Sigmoid colon (tissue), 7 donors: ENCODE measurements around the gene HTR6. TPM values are rescaled to one million over a fixed set of nuclear protein-coding genes. Genes with fewer than 3 reads are reported as not detected.

Experiments
- polyA plus RNA-seq, 3 donors: library from polyadenylated mRNA; stranded (reverse); fragments of 200-250 nt; gene quantifications; one replicate each; pipeline ENCODE4 v1.2.3, GENCODE V29; 2013
- total RNA-seq, 4 donors: library from RNA; depleted of rRNA; stranded (reverse); fragments of >200 nt; gene quantifications; one replicate each; pipeline ENCODE4 v1.1.0, GENCODE V29; 2016
- donor health status: healthy with polysubstance abuse.
- donor health status: Bipolar disorder and iron deficiency.
- donor health status: healthy.

The HTR6 gene
- total and polyA plus RNA-seq, 7 donors, result 0.15 TPM; not detected in 6

Other genes starting within 250 kb of the HTR6 start
- 100 to 1,000 TPM; 128 to 214 (median 145) TPM for gene CAPZB, start 179.3 kb upstream of the HTR6 start, total RNA-seq
- 100 to 1,000 TPM; 372 to 454 (median 393) TPM for gene CAPZB, start 179.3 kb upstream of the HTR6 start, polyA plus RNA-seq
- 100 to 1,000 TPM in 2 of 4 donors, 10 to 100 TPM in 2; 64.1 to 128 (median 87.6) TPM for gene NBL1, start 20.6 kb upstream of the HTR6 start, total RNA-seq
- 100 to 1,000 TPM; 245 to 394 (median 260) TPM for gene NBL1, start 20.6 kb upstream of the HTR6 start, polyA plus RNA-seq
- gene TMCO4, start 135.0 kb downstream of the HTR6 start, total RNA-seq, result 10 to 100 TPM; 16.3 to 24.2 (median 22.0) TPM
- 10 to 100 TPM; 16.4 to 25.1 (median 17.4) TPM for gene TMCO4, start 135.0 kb downstream of the HTR6 start, polyA plus RNA-seq
- gene RNF186, start 150.4 kb downstream of the HTR6 start, total RNA-seq, result not detected
- 10 to 100 TPM; 13.8 to 34.3 (median 19.7) TPM for gene RNF186, start 150.4 kb downstream of the HTR6 start, polyA plus RNA-seq
- 1 to 10 TPM; 5.4 to 9.2 (median 7.5) TPM for gene OTUD3, start 217.5 kb downstream of the HTR6 start, total RNA-seq
- 1 to 10 TPM in 2 of 3 donors, under 1 TPM in 1; 0.60 to 4.3 (median 1.2) TPM for gene OTUD3, start 217.5 kb downstream of the HTR6 start, polyA plus RNA-seq